SW480 (cell line): ENCODE measurements around the gene PRKN.
A peak's percentile ranks its signal among the peaks of the same experiment; 100 is the strongest.

Experiments
- DNase-seq: peaks from one replicate; pipeline ENCODE4 v3.0.0-alpha.2; 2016; ENCODE audit warnings: low spot score

The PRKN gene

DNA sequence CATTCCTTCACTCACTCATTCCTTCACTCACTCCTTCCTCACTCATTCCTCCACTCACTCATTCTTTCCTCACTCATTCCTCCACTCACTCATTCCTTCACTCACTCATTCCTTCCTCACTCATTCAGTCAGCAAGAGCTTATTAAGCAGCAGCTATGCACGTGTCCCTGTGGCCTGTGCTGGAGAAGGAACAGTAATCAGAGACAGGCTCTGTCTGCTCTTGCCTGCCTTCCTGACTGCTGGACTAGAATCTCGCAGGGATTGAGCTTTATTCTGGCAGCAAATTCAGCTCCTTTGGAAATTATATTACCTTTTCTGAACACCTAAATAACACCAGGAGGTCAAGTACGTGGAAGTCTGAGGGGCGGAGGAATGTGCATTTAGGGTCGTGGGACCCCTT, 1314.8 kb downstream of the PRKN start:
- DNase-seq = no peak

DNA sequence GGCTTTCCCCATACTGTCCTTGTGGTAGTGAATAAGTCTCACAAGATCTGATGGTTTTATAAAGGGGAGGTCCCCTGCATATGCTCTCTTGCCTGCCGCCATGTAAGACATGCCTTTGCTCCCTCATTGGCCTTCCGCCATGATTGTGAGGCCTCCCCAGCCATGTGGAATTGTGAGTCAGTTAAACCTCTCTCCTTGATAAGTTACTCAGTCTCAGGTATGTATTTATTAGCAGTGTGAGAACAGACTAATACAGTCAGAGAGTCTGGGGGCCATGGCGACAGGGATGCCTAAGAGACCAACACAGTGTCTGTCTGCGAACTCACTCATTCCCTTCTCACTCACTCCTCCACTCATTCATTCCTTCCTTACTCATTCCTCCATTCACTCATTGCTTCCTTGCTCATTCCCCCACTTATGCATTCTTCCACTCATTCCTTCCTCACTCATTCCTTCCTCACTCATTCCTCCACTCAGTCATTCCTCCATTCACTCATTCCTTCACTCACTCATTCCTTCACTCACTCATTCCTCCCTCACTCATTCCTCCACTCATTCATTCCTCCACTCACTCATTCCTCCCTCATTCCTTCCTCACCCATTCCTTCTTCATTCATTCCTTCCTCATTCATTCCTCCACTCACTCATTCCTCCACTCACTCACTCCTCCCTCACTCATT, 1316.2 kb downstream of the PRKN start:
- DNase-seq = no peak

DNA sequence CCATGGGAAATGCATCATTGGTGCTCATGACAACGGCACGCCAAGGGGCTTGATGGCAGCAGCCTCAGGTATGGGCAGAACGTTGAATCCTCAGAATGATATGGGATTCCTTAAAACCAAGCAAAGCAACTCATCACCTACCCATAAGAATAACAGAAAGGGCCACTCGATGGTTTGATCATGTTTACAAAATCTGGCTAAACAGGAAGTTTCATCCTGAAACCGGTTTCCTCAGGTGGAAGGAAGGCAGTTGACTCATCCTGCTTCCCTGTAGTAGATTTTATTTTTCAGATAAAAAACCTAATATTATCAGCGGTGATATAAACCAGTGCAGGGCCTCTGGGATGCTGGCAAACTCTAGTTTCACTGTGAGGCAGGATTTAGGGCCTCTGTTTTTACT, 1316.8 kb downstream of the PRKN start:
- no peak for DNase-seq

DNA sequence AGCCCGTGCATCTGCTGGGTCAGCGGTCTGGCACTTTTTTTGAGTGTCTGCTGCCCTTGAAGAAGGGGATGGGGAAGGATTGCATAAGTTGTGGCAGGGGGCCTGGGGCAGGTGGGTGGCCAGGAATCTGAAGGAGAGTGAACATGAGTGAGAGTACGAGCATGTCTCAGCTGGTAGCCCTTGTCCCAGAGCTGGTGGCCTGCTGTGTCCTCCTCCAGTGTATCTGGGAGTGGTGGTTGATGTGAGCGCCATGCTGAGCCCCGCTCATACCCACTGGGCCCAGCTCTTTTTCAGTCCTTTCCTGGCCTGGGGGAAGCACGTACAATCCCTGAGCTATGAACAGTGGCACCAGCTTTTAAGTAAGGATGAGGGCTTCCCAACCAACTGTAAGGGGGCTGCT, 1317.5 kb downstream of the PRKN start:
- DNase-seq = no peak

DNA sequence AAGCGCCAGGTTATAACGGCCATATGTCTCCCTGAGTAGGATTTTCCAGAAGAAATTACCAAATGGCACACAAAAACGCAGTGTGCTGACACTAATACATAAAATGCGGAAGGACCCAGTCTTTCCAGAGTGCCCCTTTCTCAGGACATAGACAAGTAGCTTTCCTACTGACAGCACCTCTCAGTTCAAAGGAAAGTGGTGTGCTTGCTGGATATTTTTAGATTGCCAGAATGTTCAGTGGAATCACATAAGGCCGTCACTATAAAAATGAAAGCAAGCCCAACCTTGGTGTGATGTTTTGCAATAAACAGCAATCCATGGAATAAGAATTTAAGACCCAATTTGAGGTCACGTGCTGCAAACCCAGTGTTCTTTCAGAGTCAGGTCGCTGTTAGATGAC, 1318.2 kb downstream of the PRKN start:
- DNase-seq = no peak

DNA sequence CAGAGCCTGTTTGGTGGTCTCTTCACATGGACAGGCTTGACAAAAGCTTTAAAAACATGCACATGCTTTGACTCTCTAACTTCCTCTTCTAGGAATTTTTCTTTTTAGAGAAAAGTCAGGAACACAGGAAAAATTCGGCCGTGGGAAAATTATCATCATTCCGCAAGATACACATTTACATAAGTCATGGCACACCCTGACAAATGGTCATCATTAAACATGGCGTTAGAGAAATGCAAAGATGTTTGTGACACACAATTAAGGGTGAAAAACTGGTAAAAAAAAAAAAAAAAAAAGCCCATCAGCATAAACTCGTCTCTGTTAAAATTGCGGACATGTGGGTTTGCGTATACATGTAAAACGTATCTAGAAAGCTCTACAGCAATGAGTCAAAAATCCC, 1319.5 kb downstream of the PRKN start:
- DNase-seq = no peak

DNA sequence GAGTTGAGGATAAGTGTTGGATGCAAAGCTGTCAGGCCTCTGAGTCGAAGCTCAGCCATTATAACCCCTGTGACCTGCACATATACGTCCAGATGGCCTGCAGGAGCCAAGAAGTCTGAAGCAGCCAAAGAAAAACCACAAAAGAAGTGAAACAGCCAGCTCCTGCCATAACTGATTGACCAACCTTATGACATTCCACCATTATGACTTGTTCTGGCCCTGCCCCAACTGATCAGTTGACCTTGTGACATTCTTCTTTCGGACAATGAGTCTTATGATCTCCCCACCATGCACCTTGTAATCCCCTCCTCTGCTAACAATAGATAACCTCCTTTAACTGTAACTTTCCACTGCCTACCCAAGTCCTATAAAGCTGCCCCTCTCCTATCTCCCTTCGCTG, 1320.0 kb downstream of the PRKN start:
- no peak for DNase-seq

DNA sequence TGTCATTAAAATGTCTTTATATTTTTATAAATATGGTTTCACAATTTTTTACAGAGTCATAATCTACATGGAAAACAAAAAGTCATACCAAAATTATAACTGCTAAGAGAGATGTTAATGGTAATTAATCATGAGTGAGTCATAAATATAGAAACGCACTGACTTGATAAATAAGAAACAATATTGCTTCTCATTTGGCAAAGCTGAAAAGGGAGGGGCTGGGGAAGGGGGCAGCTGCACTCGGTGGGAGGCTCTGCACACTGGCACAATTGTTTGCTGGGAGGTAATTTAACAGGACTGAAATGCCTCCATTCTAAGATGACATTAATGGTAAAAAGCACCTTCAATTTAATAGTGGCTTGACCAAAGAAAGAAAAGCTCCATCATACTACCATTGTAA, 1320.5 kb downstream of the PRKN start:
- no peak for DNase-seq

DNA sequence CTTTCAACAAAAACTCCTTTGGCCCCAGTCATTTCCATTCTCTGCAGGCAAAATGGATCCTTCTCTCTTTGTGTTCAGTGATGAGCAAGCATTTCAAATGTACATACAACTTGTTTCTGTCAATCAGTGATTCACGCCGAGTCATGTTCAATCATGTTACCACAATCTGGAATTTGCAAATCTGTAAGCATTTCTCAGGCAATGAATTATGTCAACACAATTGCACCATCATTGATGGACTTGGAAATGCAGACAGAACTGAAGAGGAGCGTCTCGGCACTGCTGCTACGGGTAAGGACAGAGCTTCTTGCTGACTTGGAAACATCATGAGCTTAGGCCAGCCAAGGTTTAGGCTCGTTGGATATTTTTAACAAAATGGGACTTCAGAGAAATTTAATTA, 1320.9 kb downstream of the PRKN start:
- DNase-seq = no peak

DNA sequence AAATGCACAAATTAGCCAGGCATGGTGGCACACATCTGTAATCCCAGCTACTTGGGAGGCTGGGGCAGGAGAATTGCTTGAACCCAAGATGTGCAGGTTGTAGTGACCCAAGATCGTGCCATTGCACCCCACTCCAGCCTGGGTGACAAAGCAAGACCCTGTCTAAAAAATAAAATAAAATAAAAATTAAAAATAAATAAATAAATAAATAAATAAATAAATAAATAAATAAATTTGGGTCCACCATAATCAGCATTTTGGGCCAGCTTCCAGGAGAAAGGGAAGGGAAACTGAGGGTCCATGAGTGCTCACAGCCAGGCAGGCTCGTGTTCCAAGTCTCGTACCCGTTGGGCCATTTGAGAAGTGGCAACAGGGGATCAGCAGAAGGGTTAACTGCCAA, 1322.1 kb downstream of the PRKN start:
- no peak for DNase-seq

DNA sequence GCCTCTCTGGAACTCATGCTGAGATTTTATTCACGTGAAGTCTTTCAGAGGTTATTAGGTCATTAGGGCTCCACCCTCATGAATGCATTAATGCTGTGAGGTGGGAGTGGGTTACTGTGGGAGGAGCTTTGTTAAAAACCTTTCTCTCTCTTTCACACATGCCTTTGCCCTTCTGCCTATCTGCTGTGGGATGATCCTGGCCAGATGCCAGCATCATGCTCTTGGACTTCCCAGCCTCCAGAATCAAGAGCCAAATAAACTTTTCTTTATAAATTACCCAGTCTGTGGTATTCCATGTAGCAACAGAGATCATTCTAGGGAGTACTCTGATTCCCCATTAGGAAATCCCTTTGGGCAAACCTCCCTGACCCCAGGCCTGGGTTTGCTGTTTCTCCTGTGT, 1323.8 kb downstream of the PRKN start:
- DNase-seq = no peak

DNA sequence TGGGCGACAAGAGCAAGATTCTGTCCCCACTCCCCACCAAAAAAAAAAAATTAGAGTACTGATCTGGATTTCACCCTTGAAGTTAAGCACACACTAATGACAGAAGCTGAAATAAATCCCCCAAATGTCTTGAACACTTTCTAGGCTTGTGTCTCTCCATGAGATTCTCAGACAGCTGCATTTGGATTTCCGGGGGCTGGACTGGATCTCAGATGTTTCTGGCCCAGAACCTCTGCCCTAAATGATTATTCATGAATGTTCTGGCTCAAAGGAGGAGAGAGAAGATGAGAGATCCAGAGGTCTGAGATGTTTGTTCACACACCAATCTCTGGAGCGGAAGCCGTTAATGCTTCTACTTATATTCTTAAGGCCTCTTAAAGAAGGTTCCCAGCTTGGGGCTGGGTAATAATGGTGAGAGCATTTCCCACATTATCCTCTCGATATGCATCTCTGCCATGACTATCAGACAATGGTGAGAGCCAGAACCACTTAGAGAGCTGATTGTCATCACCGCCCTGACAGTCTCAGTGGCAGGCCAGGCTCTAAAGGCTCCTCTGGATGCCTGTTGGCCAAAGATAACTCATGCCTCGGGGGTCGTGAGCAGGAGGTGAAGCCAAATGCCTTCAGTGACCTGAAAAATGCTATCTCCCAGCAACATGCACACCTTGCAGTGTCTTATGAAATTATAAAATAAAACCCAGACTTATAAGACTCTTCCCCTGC, 1325.8 kb downstream of the PRKN start:
- no peak for DNase-seq

DNA sequence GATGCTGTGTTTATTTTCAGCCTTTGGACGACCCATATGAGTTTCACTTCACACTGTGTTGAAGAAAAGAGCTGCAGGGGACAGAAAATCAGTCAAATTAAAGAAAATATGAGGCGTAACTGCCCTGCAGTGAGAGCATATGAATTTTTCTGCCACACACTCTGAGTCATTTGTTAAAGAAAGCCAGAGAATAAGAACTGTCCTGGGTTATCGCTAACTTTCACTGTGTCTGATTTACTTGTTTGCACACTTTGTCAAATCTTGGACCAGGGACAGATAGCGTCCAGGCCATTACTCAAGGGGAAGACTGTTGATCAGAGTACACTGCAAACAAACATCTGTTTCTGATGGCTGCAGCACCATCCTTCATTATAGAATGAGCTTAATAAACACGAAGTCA, 1326.9 kb downstream of the PRKN start:
- no peak for DNase-seq

DNA sequence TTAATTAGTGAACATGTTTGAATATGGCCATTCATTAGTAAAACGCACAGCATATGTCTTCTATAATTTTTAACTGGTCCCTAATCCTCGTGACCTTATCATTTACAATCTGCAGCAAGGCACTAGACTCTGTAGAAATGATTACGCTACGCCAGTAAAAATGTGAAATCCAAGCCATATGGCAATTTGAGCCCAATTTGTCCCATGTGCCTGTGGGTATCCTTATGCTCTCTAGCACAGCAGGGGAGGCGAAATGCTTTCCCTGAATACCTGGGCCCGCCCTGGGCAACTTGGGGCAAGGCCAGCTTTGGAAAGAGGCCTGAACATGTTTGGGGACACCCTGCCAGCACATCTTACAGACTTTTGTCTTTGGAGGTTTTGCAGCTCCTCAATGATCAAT, 1331.0 kb downstream of the PRKN start:
- no peak for DNase-seq

DNA sequence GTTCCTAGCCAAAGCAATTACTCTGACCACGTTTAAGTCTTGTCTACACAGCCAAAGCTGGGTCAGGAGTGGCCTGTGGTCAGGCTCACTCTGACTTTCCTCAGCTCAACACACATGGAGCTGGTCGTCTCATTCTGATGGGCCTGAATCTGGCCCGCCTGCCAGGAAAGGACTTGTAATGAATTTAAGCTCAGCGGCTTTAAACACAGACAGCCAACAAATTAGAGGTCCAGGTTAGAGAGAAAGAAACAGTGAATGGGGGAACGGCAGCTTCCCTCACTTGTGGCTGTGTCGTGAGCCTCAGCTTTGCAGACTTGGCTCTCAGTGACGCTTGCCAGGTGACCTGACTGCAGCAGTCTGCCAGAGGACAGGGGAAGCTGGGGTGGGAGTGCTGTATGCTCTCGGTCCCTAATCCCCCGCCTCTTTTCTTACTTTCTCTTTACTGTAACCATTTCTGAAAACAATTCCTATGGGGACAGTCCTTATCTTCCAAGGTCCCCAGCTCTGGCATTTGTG, 1331.8 kb downstream of the PRKN start:
- DNase-seq = no peak

DNA sequence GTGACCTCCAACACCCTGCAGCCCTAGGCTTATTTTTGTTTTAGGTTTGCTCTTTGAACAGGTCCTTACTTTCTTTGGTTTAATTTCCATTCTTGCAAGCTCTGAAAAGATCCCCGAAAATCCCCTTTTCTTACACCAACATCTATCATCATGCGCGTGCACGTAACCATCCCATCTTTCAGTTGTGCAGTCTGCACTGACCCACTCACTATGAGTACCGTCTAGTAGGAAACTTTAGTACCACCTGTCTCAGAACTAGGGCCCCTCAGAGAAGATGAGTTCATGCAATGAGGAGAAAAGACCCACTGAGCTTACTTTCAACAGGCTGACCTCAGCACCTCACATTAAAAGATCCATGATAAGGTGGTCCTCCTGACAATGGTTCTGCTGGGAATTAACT, 1333.1 kb downstream of the PRKN start:
- DNase-seq = no peak

DNA sequence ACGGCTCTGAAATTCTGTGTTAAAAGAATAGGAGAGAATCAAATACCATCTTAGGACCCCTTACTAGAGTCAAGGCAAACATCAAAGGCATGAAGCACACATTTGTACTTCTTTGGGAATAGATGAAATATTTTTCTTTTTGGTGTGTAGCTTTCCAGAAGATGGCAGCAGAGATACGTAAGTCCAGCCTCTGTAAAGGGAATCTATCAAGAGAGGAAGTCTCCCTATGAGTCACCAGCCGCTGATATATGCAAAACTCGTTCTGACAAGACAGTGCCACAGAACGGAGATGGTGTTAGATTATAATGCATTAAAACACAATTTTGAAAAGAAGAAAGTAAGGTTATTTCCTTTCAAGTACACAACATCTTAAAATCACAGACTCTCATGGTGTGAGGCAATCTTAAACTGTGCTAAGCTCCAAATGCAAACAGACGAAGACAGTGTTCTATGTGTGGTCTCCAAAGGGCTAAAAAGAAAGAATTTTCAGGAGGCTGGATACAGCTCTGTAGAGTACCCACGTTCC, 1333.7 kb downstream of the PRKN start:
- peak; percentile 85 for DNase-seq

DNA sequence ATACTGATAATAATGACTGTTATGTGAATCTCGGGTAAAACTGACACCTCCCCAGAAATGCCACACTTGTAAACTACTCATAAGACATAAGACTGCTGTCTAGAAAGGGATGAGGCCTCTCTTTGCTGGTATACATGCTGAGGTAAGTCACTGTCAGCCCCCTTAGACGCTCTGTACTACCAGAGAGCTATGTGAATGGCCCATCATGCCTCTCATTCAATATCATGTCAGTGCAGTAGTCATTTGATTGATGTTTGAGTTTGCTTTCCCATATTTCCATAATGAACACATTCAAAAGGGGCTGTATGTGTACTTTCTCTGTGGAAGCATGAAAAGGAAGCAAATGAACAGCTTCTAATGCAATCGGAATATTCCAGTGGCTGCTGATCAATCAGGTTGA, 1334.3 kb downstream of the PRKN start:
- DNase-seq = no peak

DNA sequence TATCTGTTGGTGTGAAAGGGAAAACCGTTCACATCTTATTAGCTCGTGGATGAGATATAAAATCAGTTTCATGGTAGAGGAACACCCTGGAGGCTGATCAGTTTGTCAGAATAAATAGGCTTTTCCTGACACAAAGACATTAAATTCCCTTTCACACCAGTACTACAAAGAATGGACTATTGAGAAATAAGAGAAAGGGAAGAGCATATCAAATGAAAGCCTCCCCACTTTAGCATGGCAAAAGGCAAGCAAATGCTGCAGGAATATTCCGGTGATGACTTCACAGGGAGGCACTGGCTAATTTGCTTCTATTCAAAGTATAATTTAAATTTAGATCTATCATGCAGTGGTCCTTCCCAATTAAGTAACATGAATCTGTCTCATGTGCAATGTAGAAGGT, 1337.8 kb downstream of the PRKN start:
- no peak for DNase-seq

DNA sequence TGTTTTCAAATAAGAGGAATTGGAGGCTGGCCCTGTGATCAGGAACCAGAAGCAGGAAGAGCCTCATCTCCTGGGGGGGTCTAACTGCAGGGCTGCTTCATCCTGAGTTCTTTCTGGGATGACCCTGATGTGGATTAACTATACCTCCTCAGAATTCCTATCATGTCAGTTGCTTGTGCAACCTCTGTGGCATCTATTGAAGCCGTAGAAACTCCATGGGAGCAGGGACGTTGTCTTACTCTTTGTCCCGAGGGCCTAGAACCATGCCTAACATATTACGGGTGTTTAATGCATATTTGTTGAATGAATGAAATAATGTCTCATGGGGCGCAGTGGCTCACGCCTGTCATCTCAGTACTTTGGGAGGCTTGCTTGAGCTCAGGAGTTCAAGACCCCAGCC, 1343.6 kb downstream of the PRKN start:
- no peak for DNase-seq

DNA sequence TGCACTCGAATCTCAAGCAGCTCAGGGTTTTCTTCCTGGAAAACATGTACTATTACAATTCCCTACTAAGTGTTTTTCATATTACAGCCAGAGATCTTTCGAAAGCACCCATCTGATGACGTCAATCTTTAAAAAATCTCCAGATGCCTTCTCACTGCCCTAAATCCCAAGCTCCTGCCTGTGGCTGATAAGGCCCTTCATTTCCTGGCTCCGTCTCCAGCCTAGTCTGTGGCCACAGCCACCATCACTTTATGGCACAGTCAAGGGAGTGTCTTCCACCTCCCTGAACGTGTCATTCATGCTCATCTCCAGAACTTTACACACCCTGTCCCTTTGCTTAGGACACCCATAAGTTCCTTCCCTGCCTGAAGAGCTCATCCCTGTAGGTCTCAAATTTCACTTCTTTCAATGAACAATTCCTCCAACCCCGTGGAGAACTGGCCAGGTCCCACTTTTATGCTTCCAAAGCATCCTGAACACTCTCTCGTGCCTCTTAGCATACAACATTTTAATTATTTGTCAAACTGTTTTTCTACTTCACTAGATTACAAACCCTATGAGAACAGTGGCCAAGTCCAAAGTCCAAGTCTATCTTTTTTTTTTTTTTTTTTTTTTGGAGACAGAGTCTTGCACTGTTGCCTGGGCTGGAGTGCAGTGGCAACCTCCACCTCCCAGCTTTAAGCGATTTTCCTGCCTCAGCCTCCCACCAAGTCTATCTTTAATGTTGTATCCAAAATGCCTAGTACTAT, 1347.6 kb downstream of the PRKN start:
- DNase-seq = no peak

DNA sequence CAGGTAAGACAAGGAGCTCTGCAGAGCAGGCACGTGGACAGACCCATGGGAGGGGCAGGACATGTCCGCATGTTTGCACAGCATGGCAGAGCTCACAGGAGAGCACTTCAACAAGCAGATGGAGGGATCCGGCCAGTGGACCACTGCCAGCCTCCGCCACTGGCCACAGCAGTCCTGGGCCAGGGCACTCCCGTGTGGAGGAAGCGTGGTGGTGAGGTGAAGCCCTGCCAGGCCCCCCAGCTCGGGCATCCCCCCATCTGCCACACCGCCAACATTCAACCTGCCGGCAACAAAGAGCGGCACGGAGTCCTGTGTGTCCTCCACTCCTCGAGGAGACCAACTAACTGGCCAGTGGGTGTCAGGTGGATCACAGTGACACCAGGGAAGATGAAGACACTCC, 1349.5 kb downstream of the PRKN start:
- DNase-seq = no peak

DNA sequence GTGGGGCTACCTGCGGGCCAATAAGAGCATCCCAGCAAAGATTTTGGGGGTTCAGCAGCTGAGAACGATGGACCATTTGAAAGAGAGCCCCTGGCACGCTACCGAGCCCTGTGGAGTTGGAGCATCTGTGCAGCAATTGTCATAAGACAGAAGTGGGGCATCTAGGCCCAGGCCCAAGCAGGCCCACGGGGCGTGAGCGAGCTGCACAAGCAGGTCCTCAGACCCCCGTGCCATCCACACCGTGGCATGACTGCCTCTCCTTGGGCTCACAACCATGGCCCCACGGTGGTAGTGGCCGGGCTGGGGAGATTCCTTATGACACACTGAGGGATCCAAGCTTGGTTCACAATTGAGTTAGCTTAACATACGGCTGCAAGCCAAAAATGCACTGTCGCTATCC, 1350.5 kb downstream of the PRKN start:
- DNase-seq = no peak
